Cardiac fibroblast (primary cell): ENCODE measurements around the gene ANXA2.
A peak's percentile ranks its signal among the peaks of the same experiment; 100 is the strongest.

Experiments used
- DNase-seq, 2 donors: peaks; one replicate each; pipeline versions ENCODE4 v3.0.0 to v3.0.0-alpha.2; 2010; ENCODE audit warnings: low read depth in 2 of 2
- H3K4me3 ChIP-seq, 2 donors: replicated peaks in 1 of 2; 1 replicate in 1 of 2; 2 replicates in 1 of 2; pipeline ENCODE4 v1.5.1; 2011; ENCODE audit warnings: low read depth in 2 of 2, low read length in 2 of 2, mild to moderate bottlenecking in 2 of 2, moderate library complexity in 1 of 2
- TF ChIP-seq, protein P1 (sequence below): IDR thresholded peaks from one replicate; pipeline ENCODE4 v1.5.1; 2011; ENCODE audit warnings: low read depth, mild to moderate bottlenecking, low read length, inconsistent platforms

Gene ANXA2

DNA sequence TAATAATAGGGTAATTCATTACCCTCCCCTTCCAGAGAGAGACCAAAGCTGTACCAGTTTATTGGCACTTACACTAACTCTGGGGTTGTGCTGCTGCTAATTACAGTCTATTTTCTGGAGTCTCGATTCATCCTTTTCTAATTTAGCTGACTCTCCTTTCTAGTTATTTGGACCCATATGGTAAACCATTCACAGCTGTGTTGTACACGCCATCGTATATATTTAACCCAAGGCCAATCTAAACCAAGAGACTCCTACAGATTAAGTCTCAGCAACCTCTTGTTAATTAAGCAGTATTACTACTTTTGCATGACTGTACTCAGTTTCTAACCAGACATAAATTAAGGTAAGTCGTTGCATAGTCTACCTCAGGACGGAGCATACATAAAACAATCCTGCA lies 22.5 kb downstream of the ANXA2 start:
- TF ChIP-seq, protein P1, sequence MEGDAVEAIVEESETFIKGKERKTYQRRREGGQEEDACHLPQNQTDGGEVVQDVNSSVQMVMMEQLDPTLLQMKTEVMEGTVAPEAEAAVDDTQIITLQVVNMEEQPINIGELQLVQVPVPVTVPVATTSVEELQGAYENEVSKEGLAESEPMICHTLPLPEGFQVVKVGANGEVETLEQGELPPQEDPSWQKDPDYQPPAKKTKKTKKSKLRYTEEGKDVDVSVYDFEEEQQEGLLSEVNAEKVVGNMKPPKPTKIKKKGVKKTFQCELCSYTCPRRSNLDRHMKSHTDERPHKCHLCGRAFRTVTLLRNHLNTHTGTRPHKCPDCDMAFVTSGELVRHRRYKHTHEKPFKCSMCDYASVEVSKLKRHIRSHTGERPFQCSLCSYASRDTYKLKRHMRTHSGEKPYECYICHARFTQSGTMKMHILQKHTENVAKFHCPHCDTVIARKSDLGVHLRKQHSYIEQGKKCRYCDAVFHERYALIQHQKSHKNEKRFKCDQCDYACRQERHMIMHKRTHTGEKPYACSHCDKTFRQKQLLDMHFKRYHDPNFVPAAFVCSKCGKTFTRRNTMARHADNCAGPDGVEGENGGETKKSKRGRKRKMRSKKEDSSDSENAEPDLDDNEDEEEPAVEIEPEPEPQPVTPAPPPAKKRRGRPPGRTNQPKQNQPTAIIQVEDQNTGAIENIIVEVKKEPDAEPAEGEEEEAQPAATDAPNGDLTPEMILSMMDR = no peak
- no peak overlapping the region for H3K4me3 ChIP-seq
- DNase-seq = no peak

DNA sequence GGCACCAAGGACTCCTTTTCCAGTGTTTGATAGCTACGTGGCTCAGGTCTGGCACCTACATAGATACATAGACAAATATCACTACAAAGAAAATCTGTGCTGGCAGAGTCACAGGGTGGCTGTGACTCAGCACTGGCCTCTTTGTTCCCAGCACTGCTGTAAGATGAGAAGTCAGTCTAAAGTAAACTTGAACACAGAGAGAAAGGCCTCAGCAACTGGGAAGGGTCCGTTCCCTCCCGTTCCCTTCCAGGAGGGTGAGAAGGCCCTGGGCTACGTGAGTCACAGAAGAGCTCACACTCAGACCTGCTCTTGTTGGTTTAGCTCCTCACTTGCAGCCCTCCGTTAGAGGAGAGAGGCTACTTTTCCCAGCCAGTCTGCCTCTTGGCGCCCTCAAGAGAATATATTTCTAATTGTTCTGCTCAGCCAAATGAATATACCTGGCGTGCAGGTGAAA lies 23.1 kb downstream of the ANXA2 start:
- no peak overlapping the region for H3K4me3 ChIP-seq
- DNase-seq = peak; percentile 85 to 96
- TF ChIP-seq, protein P1 = no peak

GRCh38 chr15:60374209-60374608 lies 23.6 kb downstream of the ANXA2 start:
- DNase-seq = no peak
- TF ChIP-seq, protein P1 = no peak
- no peak overlapping the region for H3K4me3 ChIP-seq

GRCh38 chr15:60373745-60374144 lies 24.0 kb downstream of the ANXA2 start:
- TF ChIP-seq, protein P1 = no peak
- no peak overlapping the region for H3K4me3 ChIP-seq
- DNase-seq = no peak

GRCh38 chr15:60373327-60373726 lies 24.5 kb downstream of the ANXA2 start:
- no peak overlapping the region for H3K4me3 ChIP-seq
- TF ChIP-seq, protein P1 = no peak
- no peak for DNase-seq

DNA sequence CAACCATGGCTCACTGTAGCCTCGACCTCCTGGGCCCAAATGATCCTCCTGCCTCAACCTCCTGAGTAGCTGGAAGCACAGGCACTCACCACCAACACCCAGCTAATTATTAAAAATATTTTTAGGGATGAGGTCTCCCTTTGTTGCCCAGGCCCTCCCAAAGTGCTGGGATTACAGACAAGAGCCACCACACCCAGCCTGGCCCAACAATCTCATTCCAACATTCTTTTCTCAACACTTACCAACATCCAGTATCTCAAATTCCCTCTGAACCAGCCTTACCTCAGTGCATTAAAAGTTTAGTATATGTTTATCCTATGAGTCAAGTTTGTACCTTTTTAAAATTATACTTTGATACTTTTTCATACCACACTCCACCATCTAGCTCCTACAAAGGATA lies 25.0 kb downstream of the ANXA2 start:
- no peak overlapping the region for H3K4me3 ChIP-seq
- TF ChIP-seq, protein P1 = no peak
- no peak for DNase-seq

DNA sequence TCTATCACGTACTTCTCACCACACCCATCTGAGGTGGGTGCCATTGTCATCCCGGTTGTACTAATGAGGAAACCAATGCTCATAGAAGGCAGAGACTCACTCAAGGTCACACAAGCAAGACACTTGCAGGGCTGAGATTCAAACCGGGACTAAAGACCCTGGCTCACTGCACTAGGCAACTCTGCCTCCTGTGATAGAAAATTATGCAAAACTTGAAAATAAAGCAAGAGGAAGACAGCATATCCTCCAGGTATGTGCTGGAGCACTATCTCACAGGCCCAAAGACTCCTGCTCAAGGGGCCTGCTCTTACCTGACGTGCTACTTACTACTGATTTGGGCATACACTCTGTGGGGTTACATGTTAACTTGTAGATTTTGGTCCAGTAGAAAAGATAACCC lies 25.6 kb downstream of the ANXA2 start:
- DNase-seq = no peak
- no peak overlapping the region for H3K4me3 ChIP-seq
- TF ChIP-seq, protein P1 = no peak
